Measurements from ENCODE around the gene TIAL1.

TIAL1 gene

DNA sequence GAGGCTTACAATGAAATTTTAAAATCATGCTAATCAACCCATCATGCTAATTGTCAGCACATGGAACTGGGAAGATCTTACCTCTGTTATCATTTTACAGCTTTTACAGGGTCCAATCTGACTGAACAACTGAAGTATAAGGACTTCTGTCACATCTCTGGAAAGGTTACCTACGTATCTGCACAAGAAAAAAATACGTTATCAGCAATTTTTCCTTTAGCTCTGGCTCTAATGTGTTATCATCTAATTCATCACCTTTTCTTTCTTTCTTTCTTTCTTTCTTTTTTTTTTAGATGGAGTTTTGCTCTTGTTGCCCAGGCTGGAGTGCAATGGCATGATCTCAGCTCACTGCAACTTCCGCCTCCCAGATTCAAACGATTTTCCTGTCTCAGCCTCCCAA lies 8.7 kb downstream of the TIAL1 start:
- TF ChIP-seq CREB1 (IDR thresholded peaks at IDR 0.05; ENCODE audit: low read depth) (no peak), TCF12 (IDR thresholded peaks at IDR 0.05; ENCODE audit: low read depth) (no peak), EP300 (IDR thresholded peaks at IDR 0.05; ENCODE audit: borderline replicate concordance) (no peak), EGR1 (IDR thresholded peaks at IDR 0.05) (no peak), USF1 (IDR thresholded peaks at IDR 0.05) (no peak), YY1 (IDR thresholded peaks at IDR 0.05; ENCODE audit: low read depth) (no peak), FOXM1 (IDR thresholded peaks at IDR 0.05; ENCODE audit: borderline replicate concordance, low read depth) (no peak), ZBTB7A (IDR thresholded peaks at IDR 0.05; ENCODE audit: low read depth) (no peak), NFIC (IDR thresholded peaks at IDR 0.05) (no peak), TAF1 (IDR thresholded peaks at IDR 0.05; ENCODE audit: low read depth) (no peak), CEBPB (IDR thresholded peaks at IDR 0.05) (no peak), TEAD4 (IDR thresholded peaks at IDR 0.05) (no peak), RAD21 (IDR thresholded peaks at IDR 0.05; ENCODE audit: low read depth) (no peak)
- TF ChIP-seq, protein P1, sequence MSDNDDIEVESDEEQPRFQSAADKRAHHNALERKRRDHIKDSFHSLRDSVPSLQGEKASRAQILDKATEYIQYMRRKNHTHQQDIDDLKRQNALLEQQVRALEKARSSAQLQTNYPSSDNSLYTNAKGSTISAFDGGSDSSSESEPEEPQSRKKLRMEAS (IDR thresholded peaks at IDR 0.05) = no peak
- TF ChIP-seq, protein P2, sequence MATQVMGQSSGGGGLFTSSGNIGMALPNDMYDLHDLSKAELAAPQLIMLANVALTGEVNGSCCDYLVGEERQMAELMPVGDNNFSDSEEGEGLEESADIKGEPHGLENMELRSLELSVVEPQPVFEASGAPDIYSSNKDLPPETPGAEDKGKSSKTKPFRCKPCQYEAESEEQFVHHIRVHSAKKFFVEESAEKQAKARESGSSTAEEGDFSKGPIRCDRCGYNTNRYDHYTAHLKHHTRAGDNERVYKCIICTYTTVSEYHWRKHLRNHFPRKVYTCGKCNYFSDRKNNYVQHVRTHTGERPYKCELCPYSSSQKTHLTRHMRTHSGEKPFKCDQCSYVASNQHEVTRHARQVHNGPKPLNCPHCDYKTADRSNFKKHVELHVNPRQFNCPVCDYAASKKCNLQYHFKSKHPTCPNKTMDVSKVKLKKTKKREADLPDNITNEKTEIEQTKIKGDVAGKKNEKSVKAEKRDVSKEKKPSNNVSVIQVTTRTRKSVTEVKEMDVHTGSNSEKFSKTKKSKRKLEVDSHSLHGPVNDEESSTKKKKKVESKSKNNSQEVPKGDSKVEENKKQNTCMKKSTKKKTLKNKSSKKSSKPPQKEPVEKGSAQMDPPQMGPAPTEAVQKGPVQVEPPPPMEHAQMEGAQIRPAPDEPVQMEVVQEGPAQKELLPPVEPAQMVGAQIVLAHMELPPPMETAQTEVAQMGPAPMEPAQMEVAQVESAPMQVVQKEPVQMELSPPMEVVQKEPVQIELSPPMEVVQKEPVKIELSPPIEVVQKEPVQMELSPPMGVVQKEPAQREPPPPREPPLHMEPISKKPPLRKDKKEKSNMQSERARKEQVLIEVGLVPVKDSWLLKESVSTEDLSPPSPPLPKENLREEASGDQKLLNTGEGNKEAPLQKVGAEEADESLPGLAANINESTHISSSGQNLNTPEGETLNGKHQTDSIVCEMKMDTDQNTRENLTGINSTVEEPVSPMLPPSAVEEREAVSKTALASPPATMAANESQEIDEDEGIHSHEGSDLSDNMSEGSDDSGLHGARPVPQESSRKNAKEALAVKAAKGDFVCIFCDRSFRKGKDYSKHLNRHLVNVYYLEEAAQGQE (IDR thresholded peaks at IDR 0.05; ENCODE audit: low read depth) = no peak

- no peak for TF ChIP-seq TEAD4 (IDR thresholded peaks at IDR 0.05)
- TF ChIP-seq ZBTB7A (IDR thresholded peaks at IDR 0.05; ENCODE audit: low read depth) = no peak
- TF ChIP-seq CEBPB (IDR thresholded peaks at IDR 0.05) = no peak
- TF ChIP-seq YY1 (IDR thresholded peaks at IDR 0.05; ENCODE audit: low read depth) = no peak
- TF ChIP-seq, protein P2 (IDR thresholded peaks at IDR 0.05; ENCODE audit: low read depth) = no peak
- no peak for TF ChIP-seq TAF1 (IDR thresholded peaks at IDR 0.05; ENCODE audit: low read depth)
- TF ChIP-seq USF1 (IDR thresholded peaks at IDR 0.05) = no peak
- no peak for TF ChIP-seq EGR1 (IDR thresholded peaks at IDR 0.05)
- TF ChIP-seq FOXM1 (IDR thresholded peaks at IDR 0.05; ENCODE audit: borderline replicate concordance, low read depth) = no peak
- no peak for TF ChIP-seq NFIC (IDR thresholded peaks at IDR 0.05)
- no peak for TF ChIP-seq TCF12 (IDR thresholded peaks at IDR 0.05; ENCODE audit: low read depth)
- TF ChIP-seq, protein P1 (IDR thresholded peaks at IDR 0.05) = no peak
- TF ChIP-seq EP300 (IDR thresholded peaks at IDR 0.05; ENCODE audit: borderline replicate concordance) = no peak
- no peak for TF ChIP-seq RAD21 (IDR thresholded peaks at IDR 0.05; ENCODE audit: low read depth)
- no peak for TF ChIP-seq CREB1 (IDR thresholded peaks at IDR 0.05; ENCODE audit: low read depth)
These were observed 18.4 kb downstream of the TIAL1 start for GRCh38 chr10:119578355-119578754.

- TF ChIP-seq YY1 (IDR thresholded peaks at IDR 0.05; ENCODE audit: low read depth) (no peak), USF1 (IDR thresholded peaks at IDR 0.05) (no peak), CEBPB (IDR thresholded peaks at IDR 0.05) (no peak), EGR1 (IDR thresholded peaks at IDR 0.05) (no peak), EP300 (IDR thresholded peaks at IDR 0.05; ENCODE audit: borderline replicate concordance) (no peak)
- TF ChIP-seq, protein P1 (IDR thresholded peaks at IDR 0.05) = no peak
These were observed 20.8 kb downstream of the TIAL1 start for GRCh38 chr10:119575991-119576390.

DNA sequence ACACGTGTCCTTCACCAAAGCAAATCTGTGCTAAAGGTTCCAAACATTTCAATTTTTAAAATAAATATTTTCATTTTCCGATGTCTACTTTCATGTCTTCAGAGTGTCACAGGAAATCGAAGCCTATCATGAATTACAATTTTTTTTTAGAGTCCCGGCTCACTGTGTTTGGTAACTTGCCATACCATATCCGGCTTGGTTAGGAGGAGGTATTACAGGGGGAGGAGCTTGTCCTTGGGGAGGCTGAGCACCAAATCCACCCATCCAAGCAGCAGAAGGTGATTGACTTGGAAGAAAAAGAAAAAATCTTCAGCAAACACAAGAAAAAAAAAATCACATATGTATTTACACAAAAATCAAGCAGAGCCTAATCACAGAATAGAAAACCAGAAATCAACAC lies 21.3 kb downstream of the TIAL1 start:
- no peak for TF ChIP-seq NFIC (IDR thresholded peaks at IDR 0.05)
- no peak for TF ChIP-seq TAF1 (IDR thresholded peaks at IDR 0.05; ENCODE audit: low read depth)
- no peak for TF ChIP-seq TEAD4 (IDR thresholded peaks at IDR 0.05)
- TF ChIP-seq, protein P2 (IDR thresholded peaks at IDR 0.05; ENCODE audit: low read depth) = no peak
- no peak for TF ChIP-seq CEBPB (IDR thresholded peaks at IDR 0.05)
- TF ChIP-seq USF1 (IDR thresholded peaks at IDR 0.05) = no peak
- TF ChIP-seq YY1 (IDR thresholded peaks at IDR 0.05; ENCODE audit: low read depth) = no peak
- no peak for TF ChIP-seq FOXM1 (IDR thresholded peaks at IDR 0.05; ENCODE audit: borderline replicate concordance, low read depth)
- TF ChIP-seq EGR1 (IDR thresholded peaks at IDR 0.05) = no peak
- TF ChIP-seq RAD21 (IDR thresholded peaks at IDR 0.05; ENCODE audit: low read depth) = no peak
- TF ChIP-seq TCF12 (IDR thresholded peaks at IDR 0.05; ENCODE audit: low read depth) = no peak
- TF ChIP-seq, protein P1 (IDR thresholded peaks at IDR 0.05) = no peak
- TF ChIP-seq ZBTB7A (IDR thresholded peaks at IDR 0.05; ENCODE audit: low read depth) = no peak
- no peak for TF ChIP-seq CREB1 (IDR thresholded peaks at IDR 0.05; ENCODE audit: low read depth)
- TF ChIP-seq EP300 (IDR thresholded peaks at IDR 0.05; ENCODE audit: borderline replicate concordance) = no peak

Data from Ishikawa (cell line).